ENCODE measurements around the gene PTPRN2. TPM values are rescaled to one million over a fixed set of nuclear protein-coding genes. Genes with fewer than 3 reads are reported as not detected.

The PTPRN2 gene
- total and polyA plus RNA-seq, 2 of the 13 experiments (the other 11 are each of a cell fraction or from before 2014, with no cell fraction given) = 2.5 to 24.2 TPM

DNA sequence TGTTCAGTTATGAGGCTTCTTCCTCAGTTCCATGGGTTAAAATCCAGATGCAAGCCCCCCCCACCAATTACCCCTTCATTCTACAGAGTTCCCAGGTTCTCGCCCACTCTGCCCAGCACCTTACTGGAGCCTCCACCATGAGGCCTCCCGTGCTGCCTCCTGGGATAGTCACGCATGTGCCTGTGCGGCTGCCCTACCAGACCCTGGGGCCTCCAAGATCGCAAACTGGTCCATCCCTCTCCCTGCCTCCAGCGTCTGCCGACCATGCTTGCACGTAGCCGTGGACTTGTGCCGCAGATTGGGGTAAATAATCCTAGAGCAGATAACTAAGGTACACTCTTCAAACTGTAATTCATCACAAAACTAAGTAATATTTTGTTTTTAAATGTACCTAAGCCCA, 611.2 kb downstream of the PTPRN2 start:
- ATAC-seq (no peak), FAIRE-seq (no peak), DNase-seq (ENCODE audit: low spot score) (no peak)
- BruUV-seq (replicated peaks) = no TSS peak
- Histone ChIP-seq H3K79me2 (ENCODE audit: insufficient read depth, low read length) (no peaks in the 10 kb centered on the region), H3K27me3 (ENCODE audit: control insufficient read depth in 1 of 2, insufficient read depth in 2 of 2, low read length in 2 of 2) (no peaks in the 10 kb centered on the region; a peak in 1 of 5 replicates), H3K4me1 (ENCODE audit: insufficient read depth, low read length) (no peaks in the 10 kb centered on the region), H3K9ac (ENCODE audit: insufficient read depth, low read depth, low read length) (no peak overlapping the region), H3K4me2 (ENCODE audit: low read depth, low read length) (no peak overlapping the region), H3K36me3 (replicated peaks in 1 of 2; ENCODE audit: control insufficient read depth in 1 of 2, insufficient read depth in 2 of 2, low read length in 2 of 2) (no peaks in the 10 kb centered on the region), H2AFZ (ENCODE audit: low read length) (no peak overlapping the region), H4K20me1 (ENCODE audit: insufficient read depth, low read length) (0 out of 2 replicates have a peak, but pooled peaks cover 5% of the 10 kb centered on the region), H3K4me3 (replicated peaks in 1 of 3; ENCODE audit: insufficient read depth in 1 of 3, low read depth in 2 of 3, low read length in 3 of 3) (no peak overlapping the region), H3K9me3 (ENCODE audit: low read length) (no peaks in the 10 kb centered on the region), H3K27ac (ENCODE audit: extremely low read length, insufficient read depth, low read length) (no peak overlapping the region)
- TF ChIP-seq ZFP41 (CRISPR knock-in tag; IDR thresholded peaks at IDR 0.05; ENCODE audit: borderline replicate concordance) (no peak), SOX13 (IDR thresholded peaks at IDR 0.05) (no peak), SOX13 (CRISPR knock-in tag; conservative IDR thresholded peaks at IDR 0.05 in 1 of 2, IDR thresholded peaks at IDR 0.05 in 1 of 2) (no peak), GABPA (IDR thresholded peaks at IDR 0.05; ENCODE audit: low read depth, low read length) (no peak), GABPA (CRISPR knock-in tag; IDR thresholded peaks at IDR 0.05; ENCODE audit: low read depth) (no peak), ZEB1 (IDR thresholded peaks at IDR 0.05; ENCODE audit: insufficient replicate concordance, low read depth) (no peak), IKZF4 (CRISPR knock-in tag; IDR thresholded peaks at IDR 0.05; ENCODE audit: borderline replicate concordance, low read depth, not compliant biosample characterization) (no peak), NFIB (CRISPR knock-in tag; IDR thresholded peaks at IDR 0.05; ENCODE audit: borderline replicate concordance) (no peak), ZNF44 (CRISPR knock-in tag; IDR thresholded peaks at IDR 0.05) (no peak)
- TF ChIP-seq, protein P1, sequence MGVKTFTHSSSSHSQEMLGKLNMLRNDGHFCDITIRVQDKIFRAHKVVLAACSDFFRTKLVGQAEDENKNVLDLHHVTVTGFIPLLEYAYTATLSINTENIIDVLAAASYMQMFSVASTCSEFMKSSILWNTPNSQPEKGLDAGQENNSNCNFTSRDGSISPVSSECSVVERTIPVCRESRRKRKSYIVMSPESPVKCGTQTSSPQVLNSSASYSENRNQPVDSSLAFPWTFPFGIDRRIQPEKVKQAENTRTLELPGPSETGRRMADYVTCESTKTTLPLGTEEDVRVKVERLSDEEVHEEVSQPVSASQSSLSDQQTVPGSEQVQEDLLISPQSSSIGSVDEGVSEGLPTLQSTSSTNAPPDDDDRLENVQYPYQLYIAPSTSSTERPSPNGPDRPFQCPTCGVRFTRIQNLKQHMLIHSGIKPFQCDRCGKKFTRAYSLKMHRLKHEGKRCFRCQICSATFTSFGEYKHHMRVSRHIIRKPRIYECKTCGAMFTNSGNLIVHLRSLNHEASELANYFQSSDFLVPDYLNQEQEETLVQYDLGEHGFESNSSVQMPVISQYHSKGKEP (CRISPR knock-in tag; IDR thresholded peaks at IDR 0.05) = no peak
- intact Hi-C loops (cut with micrococcal nuclease; ENCODE audit: unreplicated experiment) = no loop called here
- POLR2A ChIA-PET = no interaction called here
- in situ Hi-C loops (cut with HindIII; ENCODE audit: extremely low pct_ligation_motif_present, low pct_unique_long_range_greater_than_20kb) = no loop called here
- CTCF ChIA-PET (ENCODE audit: low intra/inter-chr PET ratio, low total read pairs) = no interaction called here
- WGBS (ENCODE audit: low lambda C conversion rate) = 90% methylated on average over 10 of the region's 10 CpGs
